CD4-positive, alpha-beta T cell treated with Interleukin-4 for 1 hour (primary cell): ENCODE data around the gene KARS1.

Experiments used
- DNase-seq, 2 donors: peaks; one replicate each; pipeline ENCODE4 v3.0.0-alpha.2; 2020 to 2022

Gene KARS1

DNA sequence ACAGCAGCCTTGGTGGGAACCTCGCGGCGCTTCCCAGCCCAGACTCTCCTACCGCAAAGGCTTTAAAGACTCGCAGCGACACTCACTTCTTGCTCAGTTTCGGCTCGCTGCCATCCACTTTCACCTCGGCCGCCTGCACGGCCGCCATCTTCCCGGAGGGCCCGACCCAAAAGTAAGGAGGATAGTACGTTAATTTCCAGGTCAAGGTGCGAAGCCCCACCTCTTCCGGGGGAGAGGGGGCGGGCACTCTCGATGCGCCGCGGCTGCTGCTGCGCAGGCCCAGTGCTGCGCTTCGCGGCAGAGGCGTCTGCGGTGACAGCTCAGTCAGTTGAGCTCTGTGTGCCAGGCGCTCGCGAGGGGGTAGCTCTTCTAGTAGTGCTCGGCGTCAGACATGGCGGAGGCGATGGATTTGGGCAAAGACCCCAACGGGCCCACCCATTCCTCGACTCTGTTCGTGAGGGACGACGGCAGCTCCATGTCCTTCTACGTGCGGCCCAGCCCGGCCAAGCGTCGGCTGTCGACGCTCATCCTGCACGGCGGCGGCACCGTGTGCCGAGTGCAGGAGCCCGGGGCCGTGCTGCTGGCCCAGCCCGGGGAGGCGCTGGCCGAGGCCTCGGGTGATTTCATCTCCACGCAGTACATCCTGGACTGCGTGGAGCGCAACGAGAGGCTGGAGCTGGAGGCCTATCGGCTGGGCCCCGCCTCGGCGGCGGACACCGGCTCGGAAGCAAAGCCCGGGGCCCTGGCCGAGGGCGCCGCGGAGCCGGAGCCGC, at the start of gene KARS1, which contains the start of gene TERF2IP:
Gene KARS1 (minus strand): TSS at position 174 of the 773 bp plus-strand sequence. CDS start 26 bp downstream, at position 148.
Gene TERF2IP (plus strand): TSS at position 282 of the 773 bp plus-strand sequence. CDS start 110 bp downstream, at position 392.
- peak; percentile 96 for DNase-seq

DNA sequence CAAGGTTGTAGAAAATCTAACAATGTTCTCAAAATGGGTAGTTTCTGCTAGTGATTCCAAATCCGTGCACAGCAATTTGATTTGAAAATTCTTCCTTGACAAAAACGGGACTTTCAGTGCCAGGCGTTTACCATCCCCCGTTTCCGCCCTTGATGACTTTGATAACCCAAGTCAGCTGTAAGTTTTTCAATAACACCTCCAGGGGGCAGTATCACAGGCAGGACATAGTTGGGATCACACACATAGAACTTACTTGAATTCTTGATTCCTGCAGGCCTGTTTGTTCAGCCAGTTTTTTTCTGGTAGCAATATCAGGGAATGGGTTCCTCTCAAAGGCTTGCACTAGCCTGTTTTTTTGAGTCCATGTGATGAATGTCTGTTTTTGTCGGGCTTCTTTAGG, 48.2 kb upstream of the KARS1 start:
- DNase-seq, result no peak

DNA sequence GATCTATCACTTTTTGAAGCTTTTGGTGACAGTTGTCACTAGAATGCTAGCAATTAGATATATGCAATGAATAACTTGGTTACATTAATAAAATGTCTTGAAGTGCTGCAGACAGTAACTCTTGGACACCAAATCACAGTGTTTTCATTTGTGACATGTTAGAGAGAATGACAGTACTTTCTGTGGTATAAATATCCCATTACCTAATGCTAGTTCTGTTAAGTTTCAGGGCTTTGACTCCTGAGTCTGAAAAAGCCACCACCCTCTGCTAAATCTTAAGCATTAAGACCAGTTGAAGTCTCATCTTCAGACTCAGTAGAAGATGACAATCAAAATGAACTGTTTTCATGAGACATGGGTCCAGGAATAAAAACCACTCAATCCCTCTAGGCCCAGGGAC, 39.9 kb upstream of the KARS1 start:
- no peak for DNase-seq

DNA sequence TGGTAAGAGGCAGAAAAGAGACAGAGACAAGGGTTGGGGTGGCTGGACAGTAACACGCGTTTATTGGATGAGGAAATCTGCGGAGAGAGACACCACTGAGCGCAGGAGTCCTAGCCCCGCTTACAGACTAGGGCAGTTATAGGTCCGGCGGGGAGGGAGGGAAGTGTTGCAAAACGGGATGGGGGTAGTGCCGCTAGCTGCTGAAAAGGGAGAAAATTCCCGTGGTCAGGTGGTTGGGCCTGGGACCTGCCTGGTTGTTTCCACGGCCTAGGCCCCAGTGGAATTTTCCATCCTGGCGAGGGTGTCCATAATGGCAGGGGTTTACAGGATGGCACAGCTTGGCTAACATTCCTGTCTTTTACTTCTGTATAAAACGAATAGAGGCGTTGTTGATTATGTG, 34.8 kb upstream of the KARS1 start:
- no peak for DNase-seq

DNA sequence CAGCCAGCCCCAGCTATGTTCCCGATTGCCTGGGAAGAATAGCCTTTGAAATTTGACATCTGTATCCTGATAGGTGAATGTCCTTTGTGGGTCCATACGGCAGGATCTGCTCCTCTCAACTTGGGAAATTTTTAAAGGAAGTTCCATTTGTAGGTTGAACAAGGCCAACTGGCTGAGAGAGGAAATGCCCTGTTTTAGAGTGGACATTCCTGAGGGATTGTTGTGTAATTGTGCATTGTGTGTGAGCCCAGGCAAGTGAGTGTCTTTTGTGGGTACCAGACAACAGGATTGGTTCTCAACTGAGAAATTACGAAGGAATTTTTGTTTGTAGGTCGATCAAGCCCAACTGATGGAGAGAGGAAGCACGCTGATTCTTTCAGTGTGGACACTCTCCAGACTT, 31.9 kb upstream of the KARS1 start:
- DNase-seq, result no peak

DNA sequence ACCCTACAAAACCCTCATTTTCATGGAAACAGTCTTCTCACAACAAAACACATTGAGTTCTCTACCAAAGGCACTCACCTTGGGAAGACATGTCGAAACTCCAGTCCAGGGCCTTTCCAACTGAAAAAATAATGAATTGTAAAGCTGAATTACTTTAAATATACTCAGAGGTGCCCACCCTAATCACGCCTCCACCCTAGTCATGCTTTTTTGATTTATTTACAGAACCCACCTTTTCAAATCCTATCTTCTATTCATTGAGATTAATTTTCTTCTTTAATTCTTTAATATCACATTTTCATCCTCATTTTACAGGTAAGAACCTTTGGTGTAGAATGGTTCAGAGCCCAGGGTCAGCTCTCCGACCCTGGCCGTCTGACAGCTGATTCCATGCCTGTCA, 29.4 kb upstream of the KARS1 start, which contains the start of gene CPHXL2:
Gene CPHXL2 (minus strand): TSS at position 101 of the 400 bp plus-strand sequence. CDS start 10 bp downstream, at position 91.
- DNase-seq, result no peak

DNA sequence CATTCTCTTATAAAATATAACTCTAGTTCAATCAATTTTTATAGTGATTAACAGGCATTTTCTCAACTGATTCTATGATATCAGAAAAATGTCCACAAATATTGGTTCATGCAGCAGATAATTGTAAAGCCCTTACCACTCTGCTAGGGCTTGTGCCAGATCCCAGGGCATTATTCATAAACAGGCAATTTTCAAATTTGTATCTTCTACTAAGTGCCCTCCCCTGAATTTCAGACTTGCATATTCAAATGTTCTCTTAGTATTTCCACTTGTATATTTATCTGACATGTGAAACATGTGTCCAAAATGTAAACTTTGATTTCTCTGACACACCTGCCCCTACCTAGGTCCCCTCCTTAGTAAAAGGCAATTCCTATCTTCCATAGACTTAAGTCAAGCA, 20.0 kb upstream of the KARS1 start:
- no peak for DNase-seq

DNA sequence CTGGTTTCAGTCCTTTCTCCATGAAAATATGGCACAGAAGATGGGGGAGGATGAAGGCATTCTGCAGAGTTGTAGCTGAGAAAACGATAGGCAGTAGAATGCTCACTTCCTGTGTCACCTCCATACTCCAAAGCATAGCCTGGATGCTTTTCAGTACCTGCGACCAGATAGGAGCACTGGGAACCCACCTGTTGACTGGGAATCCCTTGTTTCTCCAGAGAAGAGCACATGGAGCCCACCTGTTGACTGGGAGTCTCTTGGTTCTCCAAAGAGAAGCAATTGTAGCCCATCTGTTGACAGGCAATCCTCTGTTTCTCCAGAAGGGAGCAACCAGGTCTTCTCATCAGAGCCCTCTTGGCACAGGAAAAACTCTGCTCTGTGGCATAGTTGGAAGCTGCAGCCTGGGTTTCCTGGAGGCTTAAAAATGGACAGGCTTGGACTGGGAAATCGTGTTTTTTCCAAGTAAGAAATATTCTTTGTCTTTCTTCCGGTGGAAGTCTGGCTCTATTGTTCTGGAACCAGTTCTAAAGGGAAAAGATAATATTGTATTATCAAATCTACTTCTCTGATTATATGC, 13.3 kb upstream of the KARS1 start:
- DNase-seq, result no peak

DNA sequence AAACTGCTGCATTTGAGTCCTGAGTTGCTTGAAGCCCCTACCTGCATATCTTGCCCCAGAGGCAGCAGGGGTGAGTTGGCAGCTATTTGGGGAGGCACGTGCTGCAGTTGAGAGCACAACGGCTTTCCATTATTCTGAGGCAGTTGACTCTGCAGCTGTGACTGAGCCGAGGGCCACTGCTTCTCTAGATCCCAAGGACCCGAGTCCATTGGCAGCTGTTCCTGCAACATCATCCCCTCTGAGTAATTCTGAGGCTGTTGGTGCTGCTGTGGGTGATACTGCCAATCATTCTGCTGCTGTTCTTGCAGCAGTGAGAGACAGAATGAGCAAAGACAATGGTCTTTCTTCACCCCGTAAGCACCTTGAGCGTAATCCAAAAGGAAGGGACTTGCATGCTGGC, 12.9 kb upstream of the KARS1 start:
- DNase-seq, result no peak

DNA sequence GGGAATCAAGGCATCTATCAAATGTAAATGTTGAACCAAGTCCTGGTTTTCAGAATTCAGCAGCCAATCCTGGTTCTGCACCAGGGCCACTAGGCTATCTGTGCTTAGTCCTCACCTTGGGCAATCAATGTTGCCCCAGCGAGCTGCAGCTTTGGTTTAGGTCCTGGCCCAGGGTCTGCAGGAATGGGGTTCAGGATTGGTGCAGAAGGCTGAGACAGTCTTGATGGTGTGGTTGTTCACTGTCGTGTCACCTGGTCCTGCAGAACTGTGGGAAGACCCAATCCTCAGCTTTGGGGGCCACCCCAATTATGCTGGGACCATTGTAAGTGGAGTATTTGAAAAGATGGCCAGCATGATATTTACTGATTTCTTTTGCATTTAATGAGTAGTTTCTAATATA, 10.7 kb upstream of the KARS1 start:
- DNase-seq, result no peak

DNA sequence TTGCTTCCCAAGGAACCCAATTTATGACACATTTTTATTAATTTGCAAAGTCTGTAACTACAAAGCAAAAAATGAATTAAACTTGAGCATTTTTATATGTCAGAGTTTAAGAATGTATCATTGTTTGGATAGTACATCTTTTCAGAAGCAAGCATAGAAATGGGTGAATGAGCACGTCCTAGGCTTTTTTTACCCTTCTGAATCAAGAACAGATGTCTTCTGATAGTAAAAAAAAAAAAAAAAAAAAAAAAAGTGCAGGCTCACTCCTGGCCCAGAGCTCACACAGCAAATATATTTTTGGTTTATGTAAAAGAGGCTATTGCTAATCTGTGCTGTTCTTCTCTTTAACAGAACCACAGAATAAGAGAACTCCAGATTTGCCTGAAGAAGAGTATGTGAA, 6.5 kb upstream of the KARS1 start:
- no peak for DNase-seq

DNA sequence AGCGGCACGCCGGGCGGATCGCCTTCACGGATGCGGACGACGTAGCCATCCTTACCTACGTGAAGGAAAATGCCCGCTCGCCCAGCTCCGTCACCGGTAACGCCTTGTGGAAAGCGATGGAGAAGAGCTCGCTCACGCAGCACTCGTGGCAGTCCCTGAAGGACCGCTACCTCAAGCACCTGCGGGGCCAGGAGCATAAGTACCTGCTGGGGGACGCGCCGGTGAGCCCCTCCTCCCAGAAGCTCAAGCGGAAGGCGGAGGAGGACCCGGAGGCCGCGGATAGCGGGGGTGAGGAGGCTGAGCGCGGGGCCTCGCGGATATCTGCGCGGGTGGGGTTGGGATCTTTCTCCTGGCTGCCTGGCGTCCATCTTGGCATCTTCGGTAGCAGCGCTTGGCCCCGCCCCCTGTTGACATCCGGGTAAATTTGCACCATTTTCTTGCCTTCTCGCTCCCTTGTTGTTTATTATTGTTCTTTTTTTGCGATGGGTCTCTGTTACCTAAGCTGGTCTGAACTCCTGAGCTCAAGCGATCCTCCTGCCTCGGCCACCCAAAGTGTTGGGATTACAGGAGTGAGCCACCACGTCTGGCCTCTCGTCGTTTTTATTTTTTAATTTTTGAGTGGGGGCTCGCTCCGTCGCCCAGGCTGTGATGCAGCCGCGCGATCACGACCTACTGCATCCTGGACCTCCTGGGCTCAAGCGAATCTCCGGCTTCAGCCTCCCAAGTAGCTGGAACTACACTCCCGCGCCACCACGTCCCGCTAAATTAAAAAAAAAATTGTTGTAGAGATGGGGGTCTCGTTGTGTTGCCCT, 1.0 kb upstream of the KARS1 start:
- peak; percentile 86 to 89 for DNase-seq

DNA sequence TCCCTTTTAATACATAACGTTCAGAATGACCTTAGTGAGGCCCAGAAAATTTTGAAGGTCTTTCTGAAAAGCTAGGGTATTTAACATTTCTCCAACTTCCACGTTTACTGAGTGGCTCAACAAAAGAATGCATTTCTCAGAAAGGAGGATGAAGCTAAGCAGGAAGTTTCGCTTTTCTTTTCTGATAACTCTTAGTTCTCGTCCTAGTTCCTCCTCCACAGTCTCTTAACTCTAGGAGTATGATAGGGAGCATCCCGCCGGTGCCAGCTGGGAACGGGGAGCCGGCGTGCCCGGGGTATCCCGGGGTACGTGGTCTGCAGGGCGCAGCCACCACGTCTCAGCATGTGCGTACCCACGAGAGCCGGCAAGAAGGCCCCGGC, 363 bp downstream of the KARS1 start:
- no peak for DNase-seq

DNA sequence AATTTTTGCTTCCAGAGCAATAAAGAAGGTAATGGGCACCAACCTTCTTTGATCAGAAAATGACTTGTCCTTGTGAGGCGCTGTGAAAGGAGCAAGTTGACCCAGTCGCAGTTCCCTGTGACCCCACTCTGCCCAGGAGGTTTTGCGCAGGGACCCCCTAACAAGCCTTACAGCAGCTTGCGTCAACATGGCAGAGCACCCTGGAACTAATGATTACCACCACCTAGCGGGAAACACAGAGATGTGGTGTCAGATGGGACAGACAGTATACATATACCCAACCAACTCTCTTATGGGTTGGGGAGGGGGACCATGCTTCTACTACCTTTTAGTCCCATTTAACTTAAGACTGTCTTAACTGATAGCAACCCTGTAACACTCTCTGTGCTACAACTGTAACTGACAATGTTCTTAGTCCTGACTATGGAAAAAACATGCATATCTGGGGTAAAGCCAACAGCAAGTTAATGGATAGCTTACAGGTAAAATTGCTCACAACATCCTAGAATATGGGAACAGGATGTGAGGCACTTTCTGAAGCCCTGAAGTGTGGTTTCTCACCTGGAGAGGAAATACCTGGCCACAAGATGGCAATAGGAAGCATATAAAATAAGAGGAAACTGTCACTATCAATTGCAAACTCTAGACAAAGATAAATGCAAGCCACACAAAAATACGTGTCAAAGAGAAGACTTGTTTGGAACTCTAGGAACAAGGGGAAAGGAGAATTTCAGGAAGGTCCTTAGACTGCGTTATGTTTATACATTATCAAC, 3.0 kb downstream of the KARS1 start:
- DNase-seq, result peak in 1 of 2 donors; percentile 60

DNA sequence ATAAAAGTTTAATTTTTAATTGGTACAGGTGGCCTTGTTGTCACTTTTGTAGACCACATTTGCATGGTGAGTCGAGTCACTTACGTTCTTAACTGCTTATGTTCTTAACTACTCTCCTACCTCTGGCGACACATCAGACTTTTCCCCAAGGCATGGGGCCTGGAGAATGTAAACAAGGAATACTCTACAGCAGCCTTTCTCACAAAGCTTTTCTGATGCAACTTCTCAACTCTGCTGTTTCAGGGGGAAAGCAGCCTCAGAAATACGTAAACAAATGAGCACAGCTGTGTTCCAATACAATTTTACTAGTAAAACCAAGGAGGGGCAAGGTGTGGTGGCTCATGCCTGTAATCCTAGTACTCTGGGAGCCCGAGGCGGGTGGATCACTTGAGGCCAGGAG, 6.9 kb downstream of the KARS1 start:
- DNase-seq, result no peak

DNA sequence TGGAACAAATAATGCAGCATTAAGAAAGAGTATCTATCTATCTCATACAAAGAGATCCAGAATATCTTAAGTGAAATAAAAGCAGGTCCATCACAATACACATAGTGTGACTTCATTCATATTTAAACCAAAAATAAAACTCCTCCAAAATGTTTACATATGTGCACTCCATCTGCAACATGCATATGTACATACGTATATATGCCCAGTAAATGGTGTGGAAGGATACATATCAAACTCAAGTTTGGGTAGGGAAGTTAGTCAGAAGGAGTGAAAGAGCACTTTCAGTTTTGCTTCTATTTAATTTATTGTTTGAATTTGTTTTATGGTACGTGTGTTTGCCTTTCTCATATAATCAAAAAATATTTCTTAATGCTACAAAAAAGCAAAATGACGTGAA, 12.4 kb downstream of the KARS1 start:
- no peak for DNase-seq

DNA sequence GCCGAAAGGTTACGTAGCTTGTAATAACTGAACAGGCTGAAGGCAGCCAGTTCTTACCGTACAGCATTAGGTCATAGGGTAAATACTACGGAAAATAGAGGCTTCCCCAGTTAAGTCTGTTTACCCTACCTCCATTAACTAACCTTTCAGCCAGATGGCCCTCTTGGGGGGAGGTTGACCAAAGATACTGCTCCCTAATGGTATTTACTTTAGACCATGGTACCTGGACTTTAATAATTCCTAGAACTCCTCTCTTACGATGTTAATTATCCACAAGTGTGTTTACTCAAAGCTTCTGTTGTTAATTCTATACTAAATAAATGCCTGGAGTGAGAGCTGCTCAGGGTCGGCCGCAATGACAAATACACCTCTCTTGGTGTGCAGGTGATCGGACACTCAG, 14.6 kb downstream of the KARS1 start:
- no peak for DNase-seq

DNA sequence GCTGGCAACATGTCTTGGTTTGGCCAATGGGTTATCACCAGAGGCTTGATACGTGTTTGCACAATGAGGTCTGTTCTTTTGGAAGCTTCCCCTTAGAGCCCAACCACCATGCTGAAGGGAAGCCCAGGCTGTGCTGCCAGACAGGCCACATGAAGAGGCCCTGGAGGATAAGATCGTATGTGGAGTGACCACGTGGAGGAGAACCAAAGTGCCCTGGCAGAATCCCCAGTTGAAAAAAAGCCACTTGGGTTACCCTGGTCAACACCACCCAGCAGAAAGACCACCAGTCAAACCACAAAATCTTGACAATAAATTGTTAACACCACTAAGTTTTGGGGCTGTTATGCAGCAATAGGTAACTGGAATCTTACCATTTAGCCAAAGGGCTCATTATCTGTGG, 17.4 kb downstream of the KARS1 start:
- no peak for DNase-seq

DNA sequence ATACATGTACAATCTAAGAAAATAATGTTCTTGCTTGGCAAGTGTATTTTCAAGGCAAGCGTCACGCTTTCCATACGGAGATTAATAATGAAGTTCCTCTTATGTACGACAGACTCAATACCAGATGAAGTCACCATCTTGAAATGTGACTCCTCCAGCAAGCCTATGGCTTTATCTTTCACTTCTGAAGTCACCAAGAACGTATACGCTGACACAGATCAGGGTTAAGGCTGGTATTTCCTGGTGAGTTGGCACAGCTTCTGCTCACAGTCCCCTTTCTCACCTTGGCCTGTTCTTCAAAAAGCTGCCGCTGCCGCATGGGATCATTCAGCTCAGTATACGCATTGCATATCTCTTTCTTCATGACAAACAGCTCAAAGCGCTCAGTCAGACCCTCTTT, 18.3 kb downstream of the KARS1 start:
- DNase-seq, result no peak

DNA sequence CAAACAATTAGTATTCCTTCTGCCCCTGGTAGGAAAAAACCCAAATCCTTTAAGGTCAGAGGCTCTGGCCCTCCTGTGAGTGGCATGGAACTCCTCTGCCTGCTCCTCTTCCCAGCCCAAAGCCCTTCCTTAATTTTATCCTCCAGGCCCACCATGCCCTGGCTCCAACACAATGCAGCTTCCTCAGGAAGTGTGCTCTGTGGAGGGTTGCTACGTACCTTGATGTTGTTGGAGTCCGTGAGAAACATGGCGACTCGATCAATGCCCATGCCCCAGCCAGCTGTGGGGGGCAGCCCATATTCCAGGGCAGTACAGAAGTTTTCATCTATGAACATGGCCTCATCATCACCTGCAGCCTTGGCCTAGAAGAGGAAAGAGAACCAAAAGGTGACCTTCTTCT, 19.1 kb downstream of the KARS1 start:
- no peak for DNase-seq

DNA sequence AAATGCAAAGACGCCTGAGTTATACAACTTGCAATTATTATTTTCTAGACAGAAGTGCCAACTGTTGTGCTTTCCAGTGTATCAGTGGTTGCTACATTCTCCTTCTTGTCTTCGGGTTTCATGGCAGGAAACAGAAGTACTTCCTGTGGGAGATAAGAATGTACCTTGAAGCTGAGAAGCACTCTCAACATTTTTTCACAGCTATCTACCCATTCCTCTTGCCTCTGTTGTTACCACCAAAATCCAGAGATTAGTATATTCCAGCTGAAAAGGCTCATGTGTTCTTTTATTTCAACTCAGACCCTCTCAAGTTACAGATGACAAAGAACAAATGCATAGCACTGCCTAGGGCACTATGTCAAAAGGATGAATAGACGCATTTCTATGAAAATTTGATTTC, 19.6 kb downstream of the KARS1 start:
- peak in 1 of 2 donors; percentile 51 for DNase-seq

DNA sequence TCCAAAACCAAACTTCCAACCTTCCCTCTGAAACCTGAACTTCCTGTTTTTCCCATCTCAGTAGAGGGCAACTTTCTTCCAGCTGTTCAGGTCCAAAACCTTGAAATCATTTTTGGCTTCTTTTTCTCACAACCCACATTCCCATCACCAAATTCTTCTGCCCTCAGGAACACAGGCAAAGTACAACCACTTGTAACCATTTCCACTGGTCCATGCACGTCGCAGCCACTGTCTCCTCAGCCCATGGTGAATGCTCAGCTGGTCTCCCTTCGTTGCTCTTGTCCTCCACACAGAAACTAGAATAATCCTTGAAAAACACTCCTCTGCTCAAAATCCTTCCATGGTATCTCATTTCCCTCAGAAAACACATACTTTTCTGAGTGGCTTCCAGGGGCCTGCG, 20.7 kb downstream of the KARS1 start:
- no peak for DNase-seq

DNA sequence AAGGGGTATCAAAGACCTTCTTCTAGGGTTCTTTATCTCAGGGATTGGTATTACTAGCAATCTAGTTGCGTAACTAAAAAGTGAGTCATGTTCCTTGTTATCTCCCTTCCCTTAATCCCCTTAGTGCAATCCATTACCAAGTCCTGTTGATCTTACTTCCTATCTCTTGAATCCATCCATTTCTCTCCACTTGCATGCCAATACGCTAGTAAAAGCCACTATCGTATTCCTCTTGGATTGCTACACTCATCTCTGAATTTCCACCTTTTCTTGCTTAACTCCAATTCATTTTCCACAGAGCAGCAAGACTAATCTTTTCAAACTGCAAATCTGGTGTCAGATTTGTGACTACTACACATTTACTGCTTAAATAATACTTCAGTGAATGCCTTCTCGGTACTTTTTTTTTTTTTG, 22.5 kb downstream of the KARS1 start:
- no peak for DNase-seq
